GM21717 (cell line): ENCODE data around the gene TBC1D2.
A peak's percentile ranks its signal among the peaks of the same experiment; 100 is the strongest.
"Not testable (repeated sequence)": the region's sequence is repeated elsewhere in the genome, so short reads cannot be mapped to it uniquely, and the experiment has no call there.

Source experiments
- ATAC-seq: cut with Tn5 transposase; IDR thresholded peaks from one replicate; pipeline ENCODE4 v1.9.1; 2021; ENCODE audit warnings: mild to moderate bottlenecking, moderate library complexity; ENCODE audit not compliant: unreplicated experiment

Gene TBC1D2

GRCh38 chr9:98271479-98271878 is 16.0 kb upstream of the TBC1D2 start:
- no peak for ATAC-seq

GRCh38 chr9:98270284-98270683 is 14.8 kb upstream of the TBC1D2 start:
- ATAC-seq, result not testable (repeated sequence)

DNA sequence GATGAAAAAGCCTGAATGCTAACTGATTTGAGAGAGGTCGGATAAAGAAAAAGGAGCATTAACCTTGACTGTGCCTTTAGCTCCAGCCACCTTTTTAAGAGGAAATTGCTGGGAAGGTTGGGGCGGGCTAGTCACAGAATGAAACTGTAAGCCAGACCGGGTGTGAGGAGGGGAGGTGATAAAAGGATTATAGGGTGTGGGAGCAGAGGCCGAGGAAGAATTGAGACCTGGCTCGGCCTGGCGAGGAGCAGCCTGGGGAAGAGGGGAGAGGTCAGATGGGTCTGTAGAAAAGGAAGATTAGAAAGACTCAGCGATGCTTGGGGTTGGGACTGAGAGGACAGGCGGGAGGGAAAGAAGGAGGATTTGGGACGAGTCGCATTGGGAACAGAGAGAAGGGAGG is 14.2 kb upstream of the TBC1D2 start:
- ATAC-seq, result not testable (repeated sequence)

DNA sequence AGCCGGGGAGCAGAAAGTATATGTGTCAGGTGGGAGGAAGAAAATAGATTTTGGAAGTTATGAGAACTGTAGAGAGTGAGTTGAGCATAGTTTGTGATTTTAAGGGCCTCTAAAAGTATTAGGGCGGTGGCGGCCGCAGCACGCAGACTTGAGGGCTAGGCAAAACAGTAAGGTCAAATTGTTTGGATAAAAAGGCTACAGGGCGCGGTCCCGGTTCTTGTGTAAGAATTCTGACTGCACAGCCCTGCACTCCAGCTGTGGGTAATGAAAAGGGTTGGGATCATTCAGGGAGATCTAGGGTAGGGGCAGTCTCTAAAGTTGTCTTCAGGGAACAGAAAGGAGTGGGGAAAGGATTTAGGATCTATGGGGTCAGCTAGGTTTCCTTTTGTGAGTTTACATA is 12.1 kb upstream of the TBC1D2 start:
- ATAC-seq, result not testable (repeated sequence)

DNA sequence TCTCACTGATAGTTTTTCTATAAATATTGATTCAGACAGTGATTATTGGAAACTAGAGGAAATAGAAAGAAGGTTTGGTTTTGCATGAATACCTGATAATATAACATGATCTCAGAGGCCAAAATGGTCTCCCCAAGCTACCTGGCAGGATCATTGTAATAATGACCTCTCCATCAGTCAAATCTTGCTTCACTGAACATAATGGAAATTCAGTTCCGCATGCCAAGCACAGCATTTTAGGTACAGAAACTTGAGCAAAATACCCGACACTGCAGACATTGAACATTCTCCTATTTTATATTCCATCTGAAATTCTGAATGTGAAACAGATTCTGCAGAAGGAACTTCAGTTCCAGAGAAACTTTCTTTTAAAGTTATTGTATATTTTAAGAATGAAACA is 9.1 kb upstream of the TBC1D2 start:
- ATAC-seq, result no peak

GRCh38 chr9:98263482-98264357 is 8.3 kb upstream of the TBC1D2 start:
- peak; percentile 86 for ATAC-seq

DNA sequence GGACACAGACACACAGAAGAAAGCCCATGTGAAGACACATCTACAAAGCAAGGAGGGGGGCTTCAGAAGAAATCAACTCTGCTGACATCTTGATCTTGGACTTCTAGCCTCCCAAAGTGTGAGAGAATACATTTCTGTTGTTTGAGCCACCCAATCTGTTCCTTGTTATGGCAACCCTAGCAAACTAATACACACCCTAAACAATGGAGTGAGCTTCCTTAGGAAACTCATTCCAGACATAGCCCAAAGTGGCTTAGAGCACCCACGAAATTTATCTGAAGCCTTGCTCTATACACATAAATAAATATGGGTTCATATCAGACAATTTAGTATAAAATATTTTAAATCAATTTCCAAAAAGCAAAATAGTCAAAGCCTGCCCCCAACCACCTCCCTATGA is 7.6 kb upstream of the TBC1D2 start:
- no peak for ATAC-seq

DNA sequence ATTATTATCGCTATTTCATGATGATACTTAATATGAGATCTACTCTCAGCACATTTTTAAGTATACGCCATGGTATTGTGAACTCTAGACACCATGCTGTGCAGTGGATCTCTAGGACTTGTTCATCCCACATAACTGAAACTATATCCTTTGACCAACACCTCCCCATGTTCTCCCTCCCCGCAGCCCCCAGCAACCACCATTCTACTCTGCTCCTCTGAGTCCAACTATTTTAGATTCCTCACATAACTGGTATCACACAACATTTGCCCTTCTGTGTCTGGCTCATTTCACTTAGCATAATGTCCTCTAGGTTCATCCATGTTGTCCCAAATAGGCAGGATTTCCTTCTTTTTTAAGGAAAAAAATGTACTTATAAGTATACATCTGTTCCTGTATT is 6.6 kb upstream of the TBC1D2 start:
- ATAC-seq, result no peak

GRCh38 chr9:98260635-98261034 is 5.2 kb upstream of the TBC1D2 start:
- no peak for ATAC-seq

GRCh38 chr9:98259791-98260190 is 4.3 kb upstream of the TBC1D2 start:
- no peak for ATAC-seq

- no peak for ATAC-seq
Measured at GRCh38 chr9:98256756-98257155, 1.3 kb upstream of the TBC1D2 start.

DNA sequence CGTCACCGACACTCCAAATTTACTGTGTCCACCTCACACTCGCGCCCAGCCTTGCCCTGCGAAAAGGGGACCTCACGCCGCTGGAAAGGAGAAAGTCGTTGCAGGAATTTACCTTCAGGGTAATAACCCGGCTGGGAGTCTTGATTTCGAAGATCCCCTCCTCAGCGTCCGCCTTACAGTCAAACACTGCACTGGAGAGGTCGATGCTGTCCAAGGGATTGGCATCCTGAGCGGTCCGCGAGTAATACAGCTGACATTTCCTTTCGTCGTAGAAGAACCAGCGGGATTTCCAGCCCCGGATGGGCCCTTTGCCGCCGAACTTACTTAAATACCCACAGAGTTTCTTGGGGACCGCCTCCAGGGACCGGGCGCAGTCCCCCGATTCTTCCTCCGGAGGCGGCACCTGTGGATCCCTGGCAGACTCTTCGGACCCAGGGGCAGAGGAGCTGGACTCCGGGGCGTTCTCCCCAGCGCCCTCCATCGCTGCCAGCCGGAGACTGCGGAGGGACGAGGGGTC is 330 bp downstream of the TBC1D2 start:
- peak; percentile 28 for ATAC-seq

DNA sequence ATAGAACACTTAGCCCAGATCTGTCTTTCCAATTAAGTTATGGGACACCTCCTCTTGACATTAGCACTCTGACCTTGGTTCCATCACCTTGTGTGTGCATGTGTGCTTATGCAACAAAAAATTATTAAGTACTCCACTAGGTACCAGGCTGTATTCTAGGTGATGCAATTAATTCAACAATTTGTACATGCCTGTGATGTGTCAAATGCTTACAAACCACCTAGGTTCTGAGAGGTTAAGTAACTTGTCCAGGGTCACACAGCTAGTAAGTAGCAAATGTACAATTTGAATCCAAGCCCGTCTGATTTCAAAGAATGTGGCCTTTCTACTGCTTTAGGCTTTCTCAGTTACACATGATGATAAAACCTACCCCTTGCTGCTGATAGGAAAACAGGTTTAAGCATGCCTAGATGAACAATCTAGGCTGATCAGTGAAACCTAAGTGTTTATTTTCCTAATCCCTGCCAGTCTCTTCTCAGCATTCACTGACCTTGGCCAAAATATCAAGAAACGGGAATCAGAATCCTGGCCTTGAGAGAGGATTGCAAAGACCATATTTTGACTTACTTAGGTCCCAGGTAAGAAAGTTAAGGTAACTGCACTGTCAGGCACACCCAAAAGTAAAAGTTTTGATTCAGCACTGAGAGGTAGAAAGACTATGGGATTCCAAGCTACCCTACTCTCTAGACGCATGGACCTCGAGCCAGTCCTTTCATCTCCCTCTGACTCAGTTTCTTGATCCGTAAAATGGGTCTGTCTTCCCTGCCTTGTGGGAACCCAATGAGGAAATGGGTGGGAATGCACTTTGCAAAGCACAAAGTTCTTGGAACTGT is 1.0 kb downstream of the TBC1D2 start:
- no peak for ATAC-seq

DNA sequence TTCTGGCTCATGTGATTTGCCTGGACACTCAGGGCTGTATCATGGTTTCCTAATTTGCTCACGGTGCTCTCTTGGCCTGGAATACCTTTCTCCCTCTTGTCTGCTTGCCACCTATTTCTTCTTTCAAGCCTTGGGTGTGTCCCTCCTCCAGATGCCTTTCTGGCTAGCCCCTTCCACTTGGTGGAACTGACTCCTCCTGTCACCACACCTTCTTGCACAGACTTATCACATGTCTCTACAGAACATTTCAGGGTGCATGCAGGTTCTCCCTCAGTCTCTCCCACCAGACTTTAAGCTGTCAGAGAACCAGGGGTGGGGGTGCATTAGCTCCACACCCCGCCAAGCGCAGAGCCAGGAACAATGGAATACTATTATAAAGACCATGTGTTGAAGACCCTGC is 1.9 kb downstream of the TBC1D2 start:
- ATAC-seq, result no peak

GRCh38 chr9:98251551-98251950 is 3.9 kb downstream of the TBC1D2 start:
- ATAC-seq, result no peak

- ATAC-seq, result no peak
Measured at GRCh38 chr9:98249771-98250170, 5.7 kb downstream of the TBC1D2 start.

DNA sequence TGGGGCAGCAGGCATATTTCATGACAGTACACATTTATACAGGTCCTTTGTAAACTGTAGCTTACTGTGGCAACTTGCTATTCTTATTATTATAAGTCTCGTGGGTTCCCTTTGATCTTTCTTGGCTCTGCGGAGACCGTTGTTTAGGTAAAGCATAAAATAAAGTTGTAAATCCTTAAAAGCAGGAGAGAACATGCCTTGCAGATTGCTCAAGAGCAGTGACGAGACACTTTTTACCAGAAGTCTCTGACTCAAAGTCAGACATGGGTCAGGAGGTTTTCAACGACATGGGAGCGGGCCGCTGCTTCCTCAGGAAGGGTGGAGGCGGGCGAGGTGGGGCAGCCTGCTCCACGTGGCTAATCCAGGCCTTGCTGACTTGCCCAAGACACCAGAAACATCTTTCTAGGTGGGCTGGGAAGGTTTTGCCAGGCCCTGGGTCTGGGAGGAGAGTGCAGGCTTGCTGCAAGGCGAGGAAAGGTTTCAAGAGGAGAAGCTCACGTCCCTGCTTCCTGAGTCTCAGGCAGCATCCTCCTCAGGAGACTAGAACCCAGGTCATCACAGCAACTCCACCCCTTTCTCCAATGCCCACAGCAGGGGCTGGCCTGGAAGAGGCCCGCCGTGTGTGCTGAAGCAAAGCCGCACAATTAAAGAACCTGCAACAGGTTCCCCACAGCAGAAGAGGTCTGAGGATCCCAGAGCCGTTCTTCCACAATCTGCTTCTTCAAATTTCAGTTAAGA is 6.5 kb downstream of the TBC1D2 start:
- ATAC-seq, result no peak

DNA sequence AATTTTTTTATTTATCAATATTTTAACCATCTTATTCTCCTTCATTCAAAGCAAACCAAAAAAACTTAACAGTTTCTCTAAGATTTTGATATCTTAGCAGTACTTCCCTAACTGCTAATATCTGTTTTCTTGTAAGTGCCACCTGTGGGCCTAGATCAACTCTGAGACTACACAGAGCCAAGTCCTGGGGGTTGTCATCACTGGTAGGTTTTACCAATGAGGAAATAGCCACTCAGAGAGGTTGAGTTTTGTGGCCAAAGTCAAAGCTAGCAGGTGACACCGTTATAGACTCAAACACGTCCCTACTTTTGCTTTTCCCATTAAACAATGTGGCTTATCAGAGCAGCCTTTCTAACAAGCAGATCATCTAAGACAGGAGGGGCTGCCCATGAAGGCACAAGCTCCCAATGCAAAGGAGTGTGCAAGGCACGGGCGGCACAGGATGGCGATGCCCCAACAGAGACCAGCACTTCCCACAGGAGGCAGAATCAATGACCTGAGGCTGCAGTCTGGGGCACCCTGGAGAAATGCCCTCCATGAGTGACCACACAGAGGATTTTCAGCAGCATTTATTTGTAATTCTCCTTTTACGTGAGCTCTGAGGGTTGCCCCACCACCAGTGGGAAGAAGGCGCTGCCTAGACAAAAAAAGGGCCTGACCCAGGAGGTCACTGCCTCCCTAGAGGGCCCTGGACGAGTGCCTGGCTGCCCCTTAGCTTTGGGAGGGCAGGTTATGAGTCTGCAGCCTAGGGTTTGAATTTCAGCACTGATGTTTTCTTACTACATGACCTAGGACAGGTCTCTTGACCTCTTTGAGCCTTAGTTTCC is 7.4 kb downstream of the TBC1D2 start:
- ATAC-seq, result no peak

DNA sequence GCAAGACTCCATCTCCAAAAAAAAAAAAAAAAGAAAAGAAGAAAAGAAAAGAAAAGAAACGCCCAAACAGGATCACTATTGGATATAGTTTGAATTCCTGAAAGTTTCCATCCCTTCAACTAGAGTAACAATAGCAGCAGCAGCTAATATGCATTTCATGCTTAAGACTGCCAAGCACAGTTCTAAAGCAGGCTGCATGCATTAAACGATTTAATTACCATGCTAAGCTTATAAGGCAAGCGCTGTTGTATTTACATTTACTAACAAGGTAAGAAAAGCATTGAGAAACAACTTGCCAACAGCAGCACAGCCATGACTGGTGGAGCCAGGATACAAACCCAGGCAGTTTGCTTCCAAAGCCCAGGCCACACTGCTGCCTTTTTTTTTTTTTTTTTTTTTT is 13.0 kb downstream of the TBC1D2 start:
- no peak for ATAC-seq
